Measurements from ENCODE around the gene TRIO.

DNA sequence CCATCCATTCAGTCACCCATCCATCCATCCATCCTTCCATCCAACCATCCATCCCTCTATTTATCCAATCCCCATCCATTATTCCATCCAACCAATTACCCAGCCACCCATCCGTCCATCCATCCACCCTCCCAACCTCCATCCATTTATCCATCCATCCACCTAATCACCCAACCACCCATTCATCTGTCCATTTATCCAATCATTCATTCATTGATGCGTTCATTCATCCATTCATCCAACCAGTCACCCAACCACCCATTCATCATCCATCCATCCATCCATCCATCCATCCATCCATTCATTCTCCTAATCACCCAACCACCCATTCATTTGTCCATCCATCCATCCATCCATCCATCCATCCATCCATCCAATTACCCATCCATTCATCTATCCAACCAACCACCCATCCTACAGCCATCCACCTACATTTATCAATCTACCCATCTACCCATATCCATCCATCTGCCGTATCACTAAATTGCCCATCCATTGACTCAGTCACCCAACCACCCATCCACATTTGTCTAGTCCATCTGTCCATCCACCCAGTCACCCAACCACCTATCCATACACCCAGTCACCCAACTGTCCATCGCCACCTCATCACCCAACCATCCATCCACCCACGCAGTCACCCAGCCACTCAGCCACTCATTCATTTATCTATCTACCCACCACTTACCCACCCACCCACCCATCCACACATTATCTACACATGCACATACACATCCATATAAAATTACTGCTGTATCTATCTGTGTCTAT, 165.4 kb downstream of the TRIO start:
- TF ChIP-seq, protein P1, sequence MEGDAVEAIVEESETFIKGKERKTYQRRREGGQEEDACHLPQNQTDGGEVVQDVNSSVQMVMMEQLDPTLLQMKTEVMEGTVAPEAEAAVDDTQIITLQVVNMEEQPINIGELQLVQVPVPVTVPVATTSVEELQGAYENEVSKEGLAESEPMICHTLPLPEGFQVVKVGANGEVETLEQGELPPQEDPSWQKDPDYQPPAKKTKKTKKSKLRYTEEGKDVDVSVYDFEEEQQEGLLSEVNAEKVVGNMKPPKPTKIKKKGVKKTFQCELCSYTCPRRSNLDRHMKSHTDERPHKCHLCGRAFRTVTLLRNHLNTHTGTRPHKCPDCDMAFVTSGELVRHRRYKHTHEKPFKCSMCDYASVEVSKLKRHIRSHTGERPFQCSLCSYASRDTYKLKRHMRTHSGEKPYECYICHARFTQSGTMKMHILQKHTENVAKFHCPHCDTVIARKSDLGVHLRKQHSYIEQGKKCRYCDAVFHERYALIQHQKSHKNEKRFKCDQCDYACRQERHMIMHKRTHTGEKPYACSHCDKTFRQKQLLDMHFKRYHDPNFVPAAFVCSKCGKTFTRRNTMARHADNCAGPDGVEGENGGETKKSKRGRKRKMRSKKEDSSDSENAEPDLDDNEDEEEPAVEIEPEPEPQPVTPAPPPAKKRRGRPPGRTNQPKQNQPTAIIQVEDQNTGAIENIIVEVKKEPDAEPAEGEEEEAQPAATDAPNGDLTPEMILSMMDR (IDR thresholded peaks at IDR 0.05): no peak
- no peak for TF ChIP-seq EP300 (IDR thresholded peaks at IDR 0.05)

Data from upper lobe of left lung (tissue), 4 donors.